Fibroblast of mammary gland (primary cell): ENCODE measurements around the gene PRR30.

Experiments used
- DNase-seq: peaks from one replicate; pipeline ENCODE4 v3.0.0-alpha.2; 2010; ENCODE audit warnings: low read depth
- H3K4me3 ChIP-seq: 2 replicates; pipeline ENCODE4 v1.5.1; 2011; ENCODE audit warnings: low read depth, mild to moderate bottlenecking, low read length, moderate library complexity; ENCODE audit not compliant: control insufficient read depth
- TF ChIP-seq, protein P1 (sequence below): conservative IDR thresholded peaks from 2 replicates; pipeline ENCODE4 v1.5.1; 2011; ENCODE audit warnings: low read depth, low read length, inconsistent platforms; ENCODE audit not compliant: control insufficient read depth, insufficient read depth

The PRR30 gene

GRCh38 chr2:27095745-27096651, 43.2 kb downstream of the PRR30 start:
- peak; percentile 65 for DNase-seq
- peak overlapping the region; percentile 40 for H3K4me3 ChIP-seq
- TF ChIP-seq, protein P1, sequence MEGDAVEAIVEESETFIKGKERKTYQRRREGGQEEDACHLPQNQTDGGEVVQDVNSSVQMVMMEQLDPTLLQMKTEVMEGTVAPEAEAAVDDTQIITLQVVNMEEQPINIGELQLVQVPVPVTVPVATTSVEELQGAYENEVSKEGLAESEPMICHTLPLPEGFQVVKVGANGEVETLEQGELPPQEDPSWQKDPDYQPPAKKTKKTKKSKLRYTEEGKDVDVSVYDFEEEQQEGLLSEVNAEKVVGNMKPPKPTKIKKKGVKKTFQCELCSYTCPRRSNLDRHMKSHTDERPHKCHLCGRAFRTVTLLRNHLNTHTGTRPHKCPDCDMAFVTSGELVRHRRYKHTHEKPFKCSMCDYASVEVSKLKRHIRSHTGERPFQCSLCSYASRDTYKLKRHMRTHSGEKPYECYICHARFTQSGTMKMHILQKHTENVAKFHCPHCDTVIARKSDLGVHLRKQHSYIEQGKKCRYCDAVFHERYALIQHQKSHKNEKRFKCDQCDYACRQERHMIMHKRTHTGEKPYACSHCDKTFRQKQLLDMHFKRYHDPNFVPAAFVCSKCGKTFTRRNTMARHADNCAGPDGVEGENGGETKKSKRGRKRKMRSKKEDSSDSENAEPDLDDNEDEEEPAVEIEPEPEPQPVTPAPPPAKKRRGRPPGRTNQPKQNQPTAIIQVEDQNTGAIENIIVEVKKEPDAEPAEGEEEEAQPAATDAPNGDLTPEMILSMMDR = no peak

DNA sequence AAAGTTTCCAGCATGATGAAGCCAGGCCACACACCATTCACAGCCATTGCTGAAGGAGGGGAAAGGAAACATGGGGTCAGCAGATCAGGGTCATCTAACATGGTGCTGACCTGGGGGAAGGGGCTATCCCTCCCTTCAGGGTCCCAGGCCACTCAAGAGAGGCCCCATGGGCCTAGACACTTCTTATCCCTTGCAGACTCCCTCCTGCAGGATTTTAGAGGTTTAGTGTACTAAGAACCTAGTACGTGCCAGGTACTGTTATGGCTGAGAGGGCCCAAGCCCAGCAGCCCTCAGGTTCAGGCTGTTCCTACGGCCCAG, 43.8 kb downstream of the PRR30 start:
- TF ChIP-seq, protein P1 = no peak
- DNase-seq = no peak
- no peak overlapping the region for H3K4me3 ChIP-seq

- no peak for DNase-seq
- H3K4me3 ChIP-seq = no peak overlapping the region
- TF ChIP-seq, protein P1 = no peak
Observed at GRCh38 chr2:27094353-27094984, 44.7 kb downstream of the PRR30 start.

DNA sequence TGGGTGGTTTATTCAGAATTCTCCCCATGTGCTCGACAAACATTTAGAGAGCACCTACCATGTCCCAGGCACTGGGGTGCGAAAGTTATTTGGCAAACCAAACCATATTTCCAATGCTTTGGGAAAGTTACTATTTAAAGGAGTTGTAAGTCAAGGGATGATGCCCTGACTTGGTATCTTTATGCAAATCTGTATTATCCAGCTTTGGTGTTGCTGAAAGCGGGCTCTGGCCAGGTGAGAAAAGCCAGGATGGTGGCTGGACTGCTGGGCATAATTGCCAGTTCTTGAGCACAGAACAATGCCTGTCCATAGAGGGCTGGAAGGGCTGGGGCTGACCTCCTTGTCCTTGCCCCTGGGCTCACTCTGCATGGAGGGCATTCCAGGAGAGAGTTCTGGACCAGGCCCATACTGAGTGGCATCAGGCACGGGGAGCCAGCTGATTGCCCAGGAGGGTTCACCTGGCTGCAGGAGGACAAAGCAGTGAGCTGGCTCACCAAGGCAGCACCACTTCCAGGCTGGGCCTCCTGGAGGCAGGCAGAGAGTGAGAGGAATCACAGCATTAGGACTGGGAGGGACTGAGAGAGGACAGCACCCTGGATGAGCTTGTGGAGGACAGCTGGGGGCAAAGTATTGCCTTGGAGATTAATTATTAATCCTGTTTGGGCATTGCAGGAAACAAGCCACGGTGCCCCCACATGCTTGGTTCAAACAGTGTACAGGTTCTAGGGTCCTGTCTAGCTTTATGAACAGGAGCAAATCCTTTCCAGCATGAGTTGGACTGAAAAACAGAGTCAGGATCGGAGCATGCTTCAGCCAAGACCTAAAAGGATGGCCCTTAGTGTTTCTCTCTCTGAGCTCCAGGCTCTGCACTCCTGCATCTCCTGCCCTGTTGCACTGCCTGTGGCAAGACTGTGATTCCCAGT, 45.5 kb downstream of the PRR30 start:
- no peak for DNase-seq
- H3K4me3 ChIP-seq = no peak overlapping the region

GRCh38 chr2:27092696-27093429, 46.3 kb downstream of the PRR30 start:
- DNase-seq = no peak
- no peak overlapping the region for H3K4me3 ChIP-seq
- TF ChIP-seq, protein P1 = no peak

More for the DNA sequence above, 45.5 kb downstream of the PRR30 start:
- TF ChIP-seq, protein P1 = no peak
